ENCODE measurements around the gene AURKB. TPM values are rescaled to one million over a fixed set of nuclear protein-coding genes. Genes with fewer than 3 reads are reported as not detected.

Gene AURKB
- total RNA-seq, 4 donors from 2014 or later, result 2.2 to 8.6 (median 5.6) TPM

GRCh38 chr17:8189711-8190477 lies 20.5 kb downstream of the AURKB start, which contains the start of gene BORCS6:
BORCS6 (minus strand) TSS chr17:8190180; CDS start chr17:8190140, 40 bp downstream.
- Histone ChIP-seq H3K27me3 (no peaks in the 10 kb centered on the region), H3K27ac (peak within 1 kb of the TSS; percentile 95 to 96 (median 96)), H3K36me3 (no peaks in the 10 kb centered on the region), H3K4me1 (peaks cover 24 to 41% (median 33%) of the 10 kb centered on the region in 4 donors), H3K4me3 (peak within 1 kb of the TSS; percentile 66 to 75 (median 72)), H3K9me3 (no peaks in the 10 kb centered on the region)
- peak; percentile 98 for DNase-seq
- in situ Hi-C loops (cut with MboI; ENCODE audit: low pct_ligation_motif_present in 1 of 4, low pct_unique_long_range_greater_than_20kb in 1 of 4, low sequenced_read_pairs in 3 of 4), result no loop called here
- peak in 2 of 5 experiments; percentile 9 to 10 for TF ChIP-seq CTCF (IDR thresholded peaks at IDR 0.05)
- peak; percentile 88 to 92 (median 91) for TF ChIP-seq POLR2AphosphoS5 (IDR thresholded peaks at IDR 0.05)
- peak; percentile 88 for TF ChIP-seq POLR2A (IDR thresholded peaks at IDR 0.05)
- peak; percentile 9 for TF ChIP-seq EP300 (IDR thresholded peaks at IDR 0.05; ENCODE audit: low read depth)
- intact Hi-C loops (cut with DNase I; ENCODE audit: low total_unique reads), result loop anchor here (10.0 kb wide), 1 partner anchor 65 kb away; the partner anchor contains the start of gene HES7
- WGBS, 2 donors (ENCODE audit: low coverage in 1 of 2), result 1% methylated on average over 29 of the region's 70 CpGs; no CpG with 5 or more reads in 1 of the 2 donors

- in situ Hi-C loops (cut with MboI; ENCODE audit: low pct_ligation_motif_present in 1 of 4, low pct_unique_long_range_greater_than_20kb in 1 of 4, low sequenced_read_pairs in 3 of 4), result no loop called here
- peak; percentile 57 for DNase-seq
- intact Hi-C loops (cut with DNase I; ENCODE audit: low total_unique reads), result loop anchor here (10.0 kb wide), 1 partner anchor 64 kb away; the partner anchor contains the start of gene HES7
- Histone ChIP-seq H3K9me3 (no peaks in the 10 kb centered on the region), H3K4me1 (peaks cover 24 to 41% (median 33%) of the 10 kb centered on the region in 4 donors), H3K4me3 (peak overlapping the region; percentile 66 to 75 (median 72)), H3K27ac (peak overlapping the region; percentile 95 to 96 (median 96)), H3K27me3 (no peaks in the 10 kb centered on the region), H3K36me3 (no peaks in the 10 kb centered on the region)
- TF ChIP-seq POLR2AphosphoS5 (IDR thresholded peaks at IDR 0.05), result no peak
- TF ChIP-seq POLR2A (IDR thresholded peaks at IDR 0.05), result no peak
- TF ChIP-seq CTCF (IDR thresholded peaks at IDR 0.05), result no peak
- no peak for TF ChIP-seq EP300 (IDR thresholded peaks at IDR 0.05; ENCODE audit: low read depth)
- 5 to 35% methylated on average over 4 to 57 of the region's 67 CpGs for WGBS, 2 donors (ENCODE audit: low coverage in 1 of 2)
Measured at GRCh38 chr17:8189041-8189710, 21.2 kb downstream of the AURKB start.

- H3K4me1 ChIP-seq, result peaks cover 24 to 41% (median 33%) of the 10 kb centered on the region in 4 donors
- no peak for DNase-seq
- TF ChIP-seq CTCF (IDR thresholded peaks at IDR 0.05) (no peak), POLR2A (IDR thresholded peaks at IDR 0.05) (no peak), POLR2AphosphoS5 (IDR thresholded peaks at IDR 0.05) (no peak), EP300 (IDR thresholded peaks at IDR 0.05; ENCODE audit: low read depth) (no peak)
- H3K27me3 ChIP-seq, result no peaks in the 10 kb centered on the region
- no peaks in the 10 kb centered on the region for H3K36me3 ChIP-seq
- H3K9me3 ChIP-seq, result no peaks in the 10 kb centered on the region
- intact Hi-C loops (cut with DNase I; ENCODE audit: low total_unique reads), result loop anchor here (10.0 kb wide), 1 partner anchor 64 kb away; the partner anchor contains the start of gene HES7
- H3K4me3 ChIP-seq, result peak overlapping the region in 3 of 4 donors; percentile 66 to 75 (median 74)
- in situ Hi-C loops (cut with MboI; ENCODE audit: low pct_ligation_motif_present in 1 of 4, low pct_unique_long_range_greater_than_20kb in 1 of 4, low sequenced_read_pairs in 3 of 4), result no loop called here
- peak overlapping the region; percentile 95 to 96 (median 96) for H3K27ac ChIP-seq
- WGBS, 2 donors (ENCODE audit: low coverage in 1 of 2), result 40% methylated on average over 12 of the region's 12 CpGs; no CpG with 5 or more reads in 1 of the 2 donors
Measured at GRCh38 chr17:8188263-8188839, 22.0 kb downstream of the AURKB start.
